Activated CD8-positive, alpha-beta memory T cell treated with anti-CD3 and anti-CD28 coated beads for 36 hours (primary cell): ENCODE measurements around the gene SPINK9. TPM values are rescaled to one million over a fixed set of nuclear protein-coding genes. Genes with fewer than 3 reads are reported as not detected.

ENCODE experiments used
- total RNA-seq, 2 experiments: library from RNA; stranded (reverse); gene quantifications; one replicate each; pipeline ENCODE4 v1.2.3, GENCODE V29; 2021

Gene SPINK9
- total RNA-seq, 2 experiments from 2014 or later = not detected

Other genes with a start within 250 kb of the SPINK9 start
- gene SPINK14, start 167.0 kb upstream of the SPINK9 start, total RNA-seq = not detected
- not detected for gene SPINK6, start 132.5 kb upstream of the SPINK9 start, total RNA-seq
- not detected for gene MARCOL, start 97.0 kb upstream of the SPINK9 start, total RNA-seq
- not detected for gene SPINK13, start 66.8 kb upstream of the SPINK9 start, total RNA-seq
- gene SPINK7, start 23.1 kb upstream of the SPINK9 start, total RNA-seq = not detected
- gene FBXO38, start 48.4 kb downstream of the SPINK9 start, total RNA-seq = 10 to 100 TPM; 41.2 to 41.7 TPM